K562 (cell line): ENCODE results near the gene GPR21. TPM values are rescaled to one million over a fixed set of nuclear protein-coding genes. Genes with fewer than 3 reads are reported as not detected.

ENCODE experiments used
- ATF1 ChIP-seq, 2 experiments: fragments of 450-650 bp in 1 of 2; IDR thresholded peaks; 2 replicates each; pipeline ENCODE4 v1.6.1; 2016; ENCODE audit warnings: missing compliant biosample characterization in 1 of 2, missing genetic modification characterization in 1 of 2
- CHAMP1 ChIP-seq: fragments of 450-650 bp; IDR thresholded peaks from 2 replicates; pipeline ENCODE4 v1.6.1; 2016; ENCODE audit warnings: mild to moderate bottlenecking
- CHD2 ChIP-seq: IDR thresholded peaks from 2 replicates; pipeline ENCODE4 v1.6.1; 2011; ENCODE audit warnings: low read depth, low read length
- DPF2 ChIP-seq: fragments of 450-650 bp; IDR thresholded peaks from 2 replicates; pipeline ENCODE4 v1.6.1; 2016
- HDAC8 ChIP-seq: fragments of 450-650 bp; IDR thresholded peaks from 2 replicates; pipeline ENCODE4 v1.6.1; 2016; ENCODE audit warnings: mild to moderate bottlenecking, missing genetic modification characterization, moderate library complexity, missing compliant biosample characterization
- NFE2 ChIP-seq: IDR thresholded peaks from 2 replicates; pipeline ENCODE4 v1.6.1; 2014; ENCODE audit warnings: antibody characterized with exemption, low read depth
- NR2C2 ChIP-seq, 2 experiments: fragments of 200-800 bp in 1 of 2; sonication (Bioruptor generic) in 1 of 2; sonication (generic) in 1 of 2; formaldehyde crosslinking in 1 of 2; IDR thresholded peaks; 2 replicates each; pipeline versions ENCODE4 v1.6.1 to v1.8.0; 2016 to 2022; ENCODE audit warnings: mild to moderate bottlenecking in 1 of 2, missing compliant biosample characterization in 1 of 2, missing genetic modification characterization in 1 of 2, missing genetic modification reagents in 1 of 2
- PHTF2 ChIP-seq: fragments of 250-450 bp; sonication (Bioruptor Pico); IDR thresholded peaks from 2 replicates; pipeline ENCODE4 v1.5.0; 2021; ENCODE audit warnings: mild to moderate bottlenecking
- PTTG1 ChIP-seq: fragments of 450-650 bp; IDR thresholded peaks from 2 replicates; pipeline ENCODE4 v1.6.1; 2016; ENCODE audit warnings: low read depth, mild to moderate bottlenecking, missing genetic modification characterization, missing compliant biosample characterization
- RBM14 ChIP-seq: fragments of 200-400 bp; formaldehyde crosslinking; IDR thresholded peaks from 2 replicates; pipeline ENCODE4 v1.6.1; 2018; ENCODE audit warnings: low read depth, mild to moderate bottlenecking, low read length, moderate library complexity, borderline replicate concordance; ENCODE audit not compliant: insufficient read depth
- RBM39 ChIP-seq: fragments of 200-400 bp; formaldehyde crosslinking; optimal IDR thresholded peaks from 2 replicates; pipeline ENCODE3; 2018; ENCODE audit warnings: low read depth, low read length
- REST ChIP-seq, 2 experiments: fragments of 450-650 bp; formaldehyde crosslinking in 1 of 2; IDR thresholded peaks; 2 replicates each; pipeline versions ENCODE4 v1.4.0 to v1.6.1; 2014 to 2020; ENCODE audit warnings: mild to moderate bottlenecking in 2 of 2, borderline replicate concordance in 1 of 2, low read depth in 1 of 2
- ZNF696 ChIP-seq: fragments of 250-450 bp; sonication (Bioruptor Pico); conservative IDR thresholded peaks from 2 replicates; pipeline ENCODE4 v1.4.0; 2020; ENCODE audit warnings: mild to moderate bottlenecking, moderate library complexity
- ZNF707 ChIP-seq: fragments of 250-450 bp; sonication (Bioruptor Pico); conservative IDR thresholded peaks from 2 replicates; pipeline ENCODE4 v1.8.0; 2022; ENCODE audit warnings: inconsistent platforms, mild to moderate bottlenecking, moderate library complexity
- ZSCAN32 ChIP-seq: fragments of 450-650 bp; formaldehyde crosslinking; IDR thresholded peaks from 2 replicates; pipeline ENCODE4 v1.4.0; 2020; ENCODE audit warnings: mild to moderate bottlenecking, moderate library complexity
- polyA plus RNA-seq, 8 experiments: library from polyadenylated mRNA; depleted of rRNA in 4 of 8; stranded (reverse) in 5 of 8; unstranded in 3 of 8; fragments of >200 nt; fragmentation: Nextera tagmentation in 2 of 8; fragmentation: Illumina TruSeq in 1 of 8; extraction: Ambion mirVana in 2 of 8; extraction: Trizol in 1 of 8; gene quantifications; 2 replicates each; pipeline versions ENCODE4 v1.2.1 to v1.2.3, GENCODE V29; 2011 to 2014; ENCODE audit warnings: inconsistent platforms in 1 of 8, missing spikeins in 1 of 8
- total RNA-seq, 7 experiments: library from RNA; depleted of rRNA in 6 of 7; stranded (reverse); fragments of >200 nt in 6 of 7; fragmentation: Illumina TruSeq in 2 of 7; extraction: Trizol in 2 of 7; gene quantifications; 2 replicates each; pipeline versions ENCODE4 v1.2.1 to v1.2.3, GENCODE V29; 2011 to 2021; ENCODE audit warnings: low replicate concordance in 1 of 7
- TF ChIP-seq, protein P1 (sequence below), 2 experiments: fragments of 450-650 bp in 1 of 2; sonication (generic) in 1 of 2; formaldehyde crosslinking in 1 of 2; IDR thresholded peaks in 1 of 2; conservative IDR thresholded peaks in 1 of 2; 2 replicates each; pipeline versions ENCODE4 v1.6.1 to v1.8.1; 2016 to 2023; ENCODE audit warnings: mild to moderate bottlenecking in 2 of 2, moderate library complexity in 2 of 2, inconsistent platforms in 1 of 2, missing genetic modification reagents in 1 of 2

Gene GPR21
- total and polyA plus RNA-seq, 9 of the 15 experiments (the other 6 are each of a cell fraction or from before 2014, with no cell fraction given): 0.16 to 0.83 (median 0.36) TPM; not detected in 6

DNA sequence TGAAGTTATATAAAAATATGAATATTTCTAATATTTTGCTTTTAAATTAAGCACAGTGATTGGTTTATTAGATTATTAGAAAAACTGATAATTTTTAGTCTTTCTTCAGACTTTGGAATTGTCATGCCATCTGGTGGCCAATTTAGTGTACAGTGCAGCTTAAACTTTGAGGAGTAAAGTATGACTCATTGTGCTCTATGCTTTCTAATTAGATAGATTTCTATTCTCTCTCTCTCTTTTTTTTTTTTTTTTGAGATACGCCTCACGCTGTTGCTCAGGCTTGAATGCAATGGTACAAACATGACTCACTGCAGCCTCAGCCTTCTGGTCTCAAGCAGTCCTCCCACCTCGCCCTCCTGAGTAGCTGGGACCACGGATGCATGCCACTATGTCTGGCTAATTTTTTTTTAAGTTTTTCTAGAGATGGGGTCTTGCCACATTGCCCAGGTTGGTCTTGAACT is 42.1 kb upstream of the GPR21 start (continued):
- peak; percentile 54; the same call in 1 of the 2 replicates for TF ChIP-seq REST (IDR thresholded peaks at IDR 0.05; ENCODE audit: borderline replicate concordance)
- TF ChIP-seq REST (CRISPR knock-in tag; IDR thresholded peaks at IDR 0.05; ENCODE audit: low read depth): no peak
- TF ChIP-seq, protein P1, sequence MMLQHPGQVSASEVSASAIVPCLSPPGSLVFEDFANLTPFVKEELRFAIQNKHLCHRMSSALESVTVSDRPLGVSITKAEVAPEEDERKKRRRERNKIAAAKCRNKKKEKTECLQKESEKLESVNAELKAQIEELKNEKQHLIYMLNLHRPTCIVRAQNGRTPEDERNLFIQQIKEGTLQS (IDR thresholded peaks at IDR 0.05): peak; percentile 90
- TF ChIP-seq, protein P1 (CRISPR knock-in tag; conservative IDR thresholded peaks at IDR 0.05): 0 out of 2 replicates have a peak, but pooled peaks have one; percentile 78
- TF ChIP-seq RBM14: no peak
- no peak for TF ChIP-seq ZNF696 (CRISPR knock-in tag)
- TF ChIP-seq PTTG1: no peak
- TF ChIP-seq NR2C2 (CRISPR knock-in tag; IDR thresholded peaks at IDR 0.05): no peak
- TF ChIP-seq NR2C2 (tag; IDR thresholded peaks at IDR 0.05): no peak
- no peak for TF ChIP-seq PHTF2 (CRISPR knock-in tag)
- TF ChIP-seq DPF2: peak; percentile 55
- no peak for TF ChIP-seq NFE2
- no peak for TF ChIP-seq CHAMP1
- no peak for TF ChIP-seq CHD2
- no peak for TF ChIP-seq ZSCAN32 (CRISPR knock-in tag)
- no peak for TF ChIP-seq RBM39
- TF ChIP-seq ZNF707 (CRISPR knock-in tag): no peak
- no peak for TF ChIP-seq ATF1 (CRISPR knock-in tag; IDR thresholded peaks at IDR 0.05)
- no peak for TF ChIP-seq ATF1 (tag; IDR thresholded peaks at IDR 0.05)
- TF ChIP-seq HDAC8 (tag): no peak
